Fibroblast of mammary gland (primary cell): ENCODE results near the gene CENPS.
A peak's percentile ranks its signal among the peaks of the same experiment; 100 is the strongest.
"Not testable (repeated sequence)": the region's sequence is repeated elsewhere in the genome, so short reads cannot be mapped to it uniquely, and the experiment has no call there.

Experiments used
- DNase-seq: peaks from one replicate; pipeline ENCODE4 v3.0.0-alpha.2; 2010; ENCODE audit warnings: low read depth
- H3K4me3 ChIP-seq: 2 replicates; pipeline ENCODE4 v1.5.1; 2011; ENCODE audit warnings: low read depth, mild to moderate bottlenecking, low read length, moderate library complexity; ENCODE audit not compliant: control insufficient read depth
- CTCF ChIP-seq: conservative IDR thresholded peaks from 2 replicates; pipeline ENCODE4 v1.5.1; 2011; ENCODE audit warnings: low read depth, low read length, inconsistent platforms; ENCODE audit not compliant: control insufficient read depth, insufficient read depth

The CENPS gene

GRCh38 chr1:10419351-10419750, 10.9 kb upstream of the CENPS start:
- TF ChIP-seq CTCF, result no peak
- H3K4me3 ChIP-seq, result no peak overlapping the region

GRCh38 chr1:10421637-10422036, 8.6 kb upstream of the CENPS start:
- no peak for DNase-seq
- TF ChIP-seq CTCF, result no peak
- H3K4me3 ChIP-seq, result no peak overlapping the region

More at GRCh38 chr1:10419351-10419750, 10.9 kb upstream of the CENPS start:
- DNase-seq, result no peak

GRCh38 chr1:10424034-10424433, 6.2 kb upstream of the CENPS start:
- DNase-seq, result peak; percentile 82
- TF ChIP-seq CTCF, result peak; percentile 12
- no peak overlapping the region for H3K4me3 ChIP-seq

GRCh38 chr1:10424651-10425050, 5.6 kb upstream of the CENPS start:
- no peak overlapping the region for H3K4me3 ChIP-seq
- DNase-seq, result no peak
- TF ChIP-seq CTCF, result no peak

- not testable (repeated sequence) for H3K4me3 ChIP-seq, DNase-seq
Observed at GRCh38 chr1:10425826-10426534, 4.3 kb upstream of the CENPS start.

GRCh38 chr1:10426535-10426848, 3.7 kb upstream of the CENPS start:
- not testable (repeated sequence) for H3K4me3 ChIP-seq, DNase-seq

- DNase-seq, result no peak
- TF ChIP-seq CTCF, result no peak
- H3K4me3 ChIP-seq, result no peak overlapping the region
Observed at GRCh38 chr1:10428984-10429383, 1.2 kb upstream of the CENPS start.

GRCh38 chr1:10429868-10430215, 391 bp upstream of the CENPS start:
- TF ChIP-seq CTCF, result no peak
- peak overlapping the region; percentile 89 for H3K4me3 ChIP-seq
- DNase-seq, result peak; percentile 65
